Endothelial cell of umbilical vein (primary cell): ENCODE results near the gene TMEM203.

ENCODE experiments used
- CTCF ChIP-seq, 2 donors: IDR thresholded peaks; 1 replicate in 1 of 2; 2 replicates in 1 of 2; pipeline ENCODE4 v1.5.1; 2011; ENCODE audit warnings: low read length in 2 of 2, mild to moderate bottlenecking in 2 of 2, moderate library complexity in 2 of 2, control low read depth in 1 of 2, inconsistent platforms in 1 of 2, low read depth in 1 of 2; ENCODE audit not compliant: insufficient read depth in 1 of 2; ENCODE audit errors: extremely low read depth in 1 of 2
- EZH2 ChIP-seq: IDR thresholded peaks from 2 replicates; pipeline ENCODE4 v1.6.1; 2012; ENCODE audit warnings: borderline replicate concordance, low read depth, mild to moderate bottlenecking, moderate library complexity, low read length, inconsistent platforms; ENCODE audit not compliant: severe bottlenecking
- FOS ChIP-seq: IDR thresholded peaks from 2 replicates; pipeline ENCODE4 v1.6.1; 2011; ENCODE audit warnings: mild to moderate bottlenecking, low read length, moderate library complexity, borderline replicate concordance; ENCODE audit not compliant: insufficient read depth
- GATA2 ChIP-seq: IDR thresholded peaks from 2 replicates; pipeline ENCODE4 v1.7.0; 2011; ENCODE audit warnings: low read depth, mild to moderate bottlenecking, moderate library complexity, mixed read lengths, low read length; ENCODE audit not compliant: insufficient read length, insufficient read depth
- JUN ChIP-seq: IDR thresholded peaks from 2 replicates; pipeline ENCODE4 v1.6.1; 2011; ENCODE audit warnings: borderline replicate concordance, low read depth; ENCODE audit not compliant: insufficient read length, insufficient read depth
- MAX ChIP-seq: IDR thresholded peaks from 2 replicates; pipeline ENCODE4 v1.6.1; 2011; ENCODE audit not compliant: insufficient read depth, insufficient read length

GRCh38 chr9:137217276-137218211 lies 12.1 kb upstream of the TMEM203 start:
- TF ChIP-seq FOS (no peak), JUN (no peak), CTCF (IDR thresholded peaks at IDR 0.05; ENCODE audit: extremely low read depth in 1 of 2, insufficient read depth in 1 of 2, low read depth in 1 of 2, low read length in 2 of 2) (no peak), EZH2 (no peak), GATA2 (no peak), MAX (no peak)
